WTC11 (cell line): ENCODE results near the gene ZNF407. TPM values are rescaled to one million over a fixed set of nuclear protein-coding genes. Genes with fewer than 3 reads are reported as not detected.

ENCODE experiments used
- ATF1 ChIP-seq: sonication (generic); formaldehyde crosslinking; IDR thresholded peaks from 2 replicates; pipeline ENCODE4 v1.8.1; 2023; ENCODE audit warnings: mild to moderate bottlenecking, moderate library complexity, missing genetic modification reagents
- FOXP1 ChIP-seq: sonication (generic); formaldehyde crosslinking; IDR thresholded peaks from 2 replicates; pipeline ENCODE4 v1.8.0; 2022; ENCODE audit warnings: missing genetic modification reagents, mild to moderate bottlenecking, moderate library complexity, borderline replicate concordance
- GABPB1 ChIP-seq: sonication (generic); formaldehyde crosslinking; IDR thresholded peaks from 2 replicates; pipeline ENCODE4 v1.8.1; 2023; ENCODE audit warnings: mild to moderate bottlenecking, missing genetic modification reagents
- GRHL2 ChIP-seq: fragments of 250-450 bp; sonication (Bioruptor Pico); IDR thresholded peaks from 2 replicates; pipeline ENCODE4 v1.8.0; 2022; ENCODE audit warnings: mild to moderate bottlenecking, moderate library complexity; ENCODE audit not compliant: insufficient replicate concordance, severe bottlenecking
- NR3C1 ChIP-seq: sonication (generic); formaldehyde crosslinking; conservative IDR thresholded peaks from 2 replicates; pipeline ENCODE4 v1.8.1; 2023; ENCODE audit warnings: low read depth, mild to moderate bottlenecking, missing genetic modification reagents
- PRRX2 ChIP-seq: fragments of 250-450 bp; sonication (Bioruptor Pico); IDR thresholded peaks from 2 replicates; pipeline ENCODE4 v1.8.0; 2021; ENCODE audit warnings: mild to moderate bottlenecking
- RELA ChIP-seq: sonication (generic); formaldehyde crosslinking; IDR thresholded peaks from 2 replicates; pipeline ENCODE4 v1.8.1; 2022; ENCODE audit warnings: missing genetic modification reagents, mild to moderate bottlenecking, borderline replicate concordance
- RORB ChIP-seq: fragments of 250-450 bp; sonication (Bioruptor Pico); IDR thresholded peaks from 2 replicates; pipeline ENCODE4 v1.9.0; 2021; ENCODE audit warnings: mild to moderate bottlenecking
- SOX15 ChIP-seq: fragments of 250-450 bp; sonication (Bioruptor Pico); IDR thresholded peaks from 2 replicates; pipeline ENCODE4 v1.9.0; 2021; ENCODE audit warnings: mild to moderate bottlenecking
- TCF7 ChIP-seq: sonication (generic); formaldehyde crosslinking; IDR thresholded peaks from 2 replicates; pipeline ENCODE4 v1.8.0; 2022; ENCODE audit warnings: mild to moderate bottlenecking, low read depth, missing genetic modification reagents, moderate library complexity
- TEAD1 ChIP-seq: sonication (generic); formaldehyde crosslinking; IDR thresholded peaks from 2 replicates; pipeline ENCODE4 v1.8.0; 2022; ENCODE audit warnings: mild to moderate bottlenecking, missing genetic modification reagents
- ZNF138 ChIP-seq: sonication (generic); formaldehyde crosslinking; conservative IDR thresholded peaks from 2 replicates; pipeline ENCODE4 v1.8.1; 2022; ENCODE audit warnings: mild to moderate bottlenecking, moderate library complexity, missing genetic modification reagents
- ZNF317 ChIP-seq: sonication (generic); formaldehyde crosslinking; IDR thresholded peaks from 2 replicates; pipeline ENCODE4 v1.8.1; 2023; ENCODE audit warnings: low read depth, mild to moderate bottlenecking, moderate library complexity, missing genetic modification reagents, borderline replicate concordance
- total RNA-seq: library from RNA; stranded (reverse); gene quantifications from 3 replicates; pipeline ENCODE4 v1.2.3, GENCODE V29; 2021
- TF ChIP-seq, protein P1 (sequence below): fragments of 250-450 bp; sonication (Bioruptor Pico); IDR thresholded peaks from 2 replicates; pipeline ENCODE4 v2.1.2; 2022; ENCODE audit warnings: mild to moderate bottlenecking, moderate library complexity
- TF ChIP-seq, protein P2 (sequence below): sonication (generic); formaldehyde crosslinking; IDR thresholded peaks from 2 replicates; pipeline ENCODE4 v1.8.1; 2023; ENCODE audit warnings: mild to moderate bottlenecking, missing genetic modification reagents
- TF ChIP-seq, protein P3 (sequence below): sonication (generic); formaldehyde crosslinking; IDR thresholded peaks from 2 replicates; pipeline ENCODE4 v1.8.0; 2022; ENCODE audit warnings: mild to moderate bottlenecking, missing genetic modification reagents
- TF ChIP-seq, protein P4 (sequence below): fragments of 250-450 bp; sonication (Bioruptor Pico); IDR thresholded peaks from 2 replicates; pipeline ENCODE4 v1.9.0; 2021; ENCODE audit warnings: mild to moderate bottlenecking
- TF ChIP-seq, protein P5 (sequence below): sonication (generic); formaldehyde crosslinking; IDR thresholded peaks from 2 replicates; pipeline ENCODE4 v1.8.1; 2023; ENCODE audit warnings: mild to moderate bottlenecking, missing genetic modification reagents, moderate library complexity
- TF ChIP-seq, protein P6 (sequence below): sonication (generic); formaldehyde crosslinking; IDR thresholded peaks from 2 replicates; pipeline ENCODE4 v1.8.1; 2023; ENCODE audit warnings: mild to moderate bottlenecking, missing genetic modification reagents
- TF ChIP-seq, protein P7 (sequence below): sonication (generic); formaldehyde crosslinking; IDR thresholded peaks from 2 replicates; pipeline ENCODE4 v1.8.1; 2023; ENCODE audit warnings: mild to moderate bottlenecking, missing genetic modification reagents, borderline replicate concordance
- TF ChIP-seq, protein P8 (sequence below): fragments of 250-450 bp; sonication (Bioruptor Pico); IDR thresholded peaks from 2 replicates; pipeline ENCODE4 v1.9.0; 2021; ENCODE audit warnings: mild to moderate bottlenecking, borderline replicate concordance

The ZNF407 gene
- total RNA-seq, 1 experiment from 2014 or later = 6.5 TPM

DNA sequence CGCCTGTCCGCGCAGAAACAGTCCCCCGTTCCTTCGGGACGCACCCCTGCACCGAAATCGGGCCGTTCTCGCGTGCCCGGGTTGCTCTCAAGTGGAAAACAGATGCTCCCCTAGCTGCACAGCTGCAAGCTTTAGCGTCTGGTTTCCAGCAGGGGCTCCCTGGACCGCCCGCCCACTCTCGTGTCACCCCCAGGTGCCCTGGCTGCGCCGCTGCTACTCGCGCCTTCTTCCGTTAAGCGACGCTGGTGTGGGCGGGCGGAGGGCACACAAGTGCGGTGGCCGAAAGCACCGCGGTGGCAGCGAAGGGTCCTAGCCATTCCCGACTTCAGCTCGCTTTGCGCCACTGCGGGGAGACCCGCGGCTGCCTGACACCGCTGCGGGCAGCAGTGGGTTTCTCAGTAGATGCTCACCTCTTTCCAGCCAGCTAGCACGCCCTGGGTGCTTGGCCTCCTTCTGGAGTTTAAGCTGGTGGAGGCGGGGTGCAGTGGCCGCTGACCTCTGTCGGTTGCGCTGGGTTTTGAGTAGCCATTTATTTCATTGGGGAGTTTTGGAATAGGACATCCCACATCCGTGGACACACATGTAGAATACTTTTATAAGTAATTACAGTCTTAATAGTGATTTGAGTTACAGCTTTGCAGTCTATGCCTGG lies 806 bp downstream of the ZNF407 start (continued):
- TF ChIP-seq ATF1 (CRISPR knock-in tag) = no peak
- TF ChIP-seq NR3C1 (CRISPR knock-in tag) = no peak
- no peak for TF ChIP-seq PRRX2 (CRISPR knock-in tag)
- TF ChIP-seq, protein P1, sequence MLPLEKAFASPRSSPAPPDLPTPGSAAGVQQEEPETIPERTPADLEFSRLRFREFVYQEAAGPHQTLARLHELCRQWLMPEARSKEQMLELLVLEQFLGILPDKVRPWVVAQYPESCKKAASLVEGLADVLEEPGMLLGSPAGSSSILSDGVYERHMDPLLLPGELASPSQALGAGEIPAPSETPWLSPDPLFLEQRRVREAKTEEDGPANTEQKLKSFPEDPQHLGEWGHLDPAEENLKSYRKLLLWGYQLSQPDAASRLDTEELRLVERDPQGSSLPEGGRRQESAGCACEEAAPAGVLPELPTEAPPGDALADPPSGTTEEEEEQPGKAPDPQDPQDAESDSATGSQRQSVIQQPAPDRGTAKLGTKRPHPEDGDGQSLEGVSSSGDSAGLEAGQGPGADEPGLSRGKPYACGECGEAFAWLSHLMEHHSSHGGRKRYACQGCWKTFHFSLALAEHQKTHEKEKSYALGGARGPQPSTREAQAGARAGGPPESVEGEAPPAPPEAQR = no peak
- TF ChIP-seq, protein P2, sequence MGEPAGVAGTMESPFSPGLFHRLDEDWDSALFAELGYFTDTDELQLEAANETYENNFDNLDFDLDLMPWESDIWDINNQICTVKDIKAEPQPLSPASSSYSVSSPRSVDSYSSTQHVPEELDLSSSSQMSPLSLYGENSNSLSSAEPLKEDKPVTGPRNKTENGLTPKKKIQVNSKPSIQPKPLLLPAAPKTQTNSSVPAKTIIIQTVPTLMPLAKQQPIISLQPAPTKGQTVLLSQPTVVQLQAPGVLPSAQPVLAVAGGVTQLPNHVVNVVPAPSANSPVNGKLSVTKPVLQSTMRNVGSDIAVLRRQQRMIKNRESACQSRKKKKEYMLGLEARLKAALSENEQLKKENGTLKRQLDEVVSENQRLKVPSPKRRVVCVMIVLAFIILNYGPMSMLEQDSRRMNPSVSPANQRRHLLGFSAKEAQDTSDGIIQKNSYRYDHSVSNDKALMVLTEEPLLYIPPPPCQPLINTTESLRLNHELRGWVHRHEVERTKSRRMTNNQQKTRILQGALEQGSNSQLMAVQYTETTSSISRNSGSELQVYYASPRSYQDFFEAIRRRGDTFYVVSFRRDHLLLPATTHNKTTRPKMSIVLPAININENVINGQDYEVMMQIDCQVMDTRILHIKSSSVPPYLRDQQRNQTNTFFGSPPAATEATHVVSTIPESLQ = no peak
- TF ChIP-seq, protein P3, sequence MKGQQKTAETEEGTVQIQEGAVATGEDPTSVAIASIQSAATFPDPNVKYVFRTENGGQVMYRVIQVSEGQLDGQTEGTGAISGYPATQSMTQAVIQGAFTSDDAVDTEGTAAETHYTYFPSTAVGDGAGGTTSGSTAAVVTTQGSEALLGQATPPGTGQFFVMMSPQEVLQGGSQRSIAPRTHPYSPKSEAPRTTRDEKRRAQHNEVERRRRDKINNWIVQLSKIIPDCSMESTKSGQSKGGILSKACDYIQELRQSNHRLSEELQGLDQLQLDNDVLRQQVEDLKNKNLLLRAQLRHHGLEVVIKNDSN = 0 out of 2 replicates have a peak, but pooled peaks have one; percentile 12
- no peak for TF ChIP-seq ZNF317 (CRISPR knock-in tag)
- 0 out of 2 replicates have a peak, but pooled peaks have one; percentile 62 for TF ChIP-seq TEAD1 (CRISPR knock-in tag)
- TF ChIP-seq FOXP1 (CRISPR knock-in tag) = peak; percentile 85; the same call in 1 of the 2 replicates
- TF ChIP-seq RORB (CRISPR knock-in tag) = no peak
- TF ChIP-seq, protein P4, sequence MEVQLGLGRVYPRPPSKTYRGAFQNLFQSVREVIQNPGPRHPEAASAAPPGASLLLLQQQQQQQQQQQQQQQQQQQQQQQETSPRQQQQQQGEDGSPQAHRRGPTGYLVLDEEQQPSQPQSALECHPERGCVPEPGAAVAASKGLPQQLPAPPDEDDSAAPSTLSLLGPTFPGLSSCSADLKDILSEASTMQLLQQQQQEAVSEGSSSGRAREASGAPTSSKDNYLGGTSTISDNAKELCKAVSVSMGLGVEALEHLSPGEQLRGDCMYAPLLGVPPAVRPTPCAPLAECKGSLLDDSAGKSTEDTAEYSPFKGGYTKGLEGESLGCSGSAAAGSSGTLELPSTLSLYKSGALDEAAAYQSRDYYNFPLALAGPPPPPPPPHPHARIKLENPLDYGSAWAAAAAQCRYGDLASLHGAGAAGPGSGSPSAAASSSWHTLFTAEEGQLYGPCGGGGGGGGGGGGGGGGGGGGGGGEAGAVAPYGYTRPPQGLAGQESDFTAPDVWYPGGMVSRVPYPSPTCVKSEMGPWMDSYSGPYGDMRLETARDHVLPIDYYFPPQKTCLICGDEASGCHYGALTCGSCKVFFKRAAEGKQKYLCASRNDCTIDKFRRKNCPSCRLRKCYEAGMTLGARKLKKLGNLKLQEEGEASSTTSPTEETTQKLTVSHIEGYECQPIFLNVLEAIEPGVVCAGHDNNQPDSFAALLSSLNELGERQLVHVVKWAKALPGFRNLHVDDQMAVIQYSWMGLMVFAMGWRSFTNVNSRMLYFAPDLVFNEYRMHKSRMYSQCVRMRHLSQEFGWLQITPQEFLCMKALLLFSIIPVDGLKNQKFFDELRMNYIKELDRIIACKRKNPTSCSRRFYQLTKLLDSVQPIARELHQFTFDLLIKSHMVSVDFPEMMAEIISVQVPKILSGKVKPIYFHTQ (CRISPR knock-in tag) = no peak
- TF ChIP-seq RELA (CRISPR knock-in tag) = no peak
- TF ChIP-seq TCF7 (CRISPR knock-in tag) = 0 out of 2 replicates have a peak, but pooled peaks have one; percentile 40
- no peak for TF ChIP-seq GABPB1 (CRISPR knock-in tag)
- no peak for TF ChIP-seq GRHL2 (CRISPR knock-in tag)
- TF ChIP-seq, protein P5, sequence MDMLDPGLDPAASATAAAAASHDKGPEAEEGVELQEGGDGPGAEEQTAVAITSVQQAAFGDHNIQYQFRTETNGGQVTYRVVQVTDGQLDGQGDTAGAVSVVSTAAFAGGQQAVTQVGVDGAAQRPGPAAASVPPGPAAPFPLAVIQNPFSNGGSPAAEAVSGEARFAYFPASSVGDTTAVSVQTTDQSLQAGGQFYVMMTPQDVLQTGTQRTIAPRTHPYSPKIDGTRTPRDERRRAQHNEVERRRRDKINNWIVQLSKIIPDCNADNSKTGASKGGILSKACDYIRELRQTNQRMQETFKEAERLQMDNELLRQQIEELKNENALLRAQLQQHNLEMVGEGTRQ = no peak
- TF ChIP-seq, protein P6, sequence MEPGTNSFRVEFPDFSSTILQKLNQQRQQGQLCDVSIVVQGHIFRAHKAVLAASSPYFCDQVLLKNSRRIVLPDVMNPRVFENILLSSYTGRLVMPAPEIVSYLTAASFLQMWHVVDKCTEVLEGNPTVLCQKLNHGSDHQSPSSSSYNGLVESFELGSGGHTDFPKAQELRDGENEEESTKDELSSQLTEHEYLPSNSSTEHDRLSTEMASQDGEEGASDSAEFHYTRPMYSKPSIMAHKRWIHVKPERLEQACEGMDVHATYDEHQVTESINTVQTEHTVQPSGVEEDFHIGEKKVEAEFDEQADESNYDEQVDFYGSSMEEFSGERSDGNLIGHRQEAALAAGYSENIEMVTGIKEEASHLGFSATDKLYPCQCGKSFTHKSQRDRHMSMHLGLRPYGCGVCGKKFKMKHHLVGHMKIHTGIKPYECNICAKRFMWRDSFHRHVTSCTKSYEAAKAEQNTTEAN = peak; percentile 85
- no peak for TF ChIP-seq ZNF138 (CRISPR knock-in tag)
- TF ChIP-seq SOX15 (CRISPR knock-in tag) = no peak
- TF ChIP-seq, protein P7, sequence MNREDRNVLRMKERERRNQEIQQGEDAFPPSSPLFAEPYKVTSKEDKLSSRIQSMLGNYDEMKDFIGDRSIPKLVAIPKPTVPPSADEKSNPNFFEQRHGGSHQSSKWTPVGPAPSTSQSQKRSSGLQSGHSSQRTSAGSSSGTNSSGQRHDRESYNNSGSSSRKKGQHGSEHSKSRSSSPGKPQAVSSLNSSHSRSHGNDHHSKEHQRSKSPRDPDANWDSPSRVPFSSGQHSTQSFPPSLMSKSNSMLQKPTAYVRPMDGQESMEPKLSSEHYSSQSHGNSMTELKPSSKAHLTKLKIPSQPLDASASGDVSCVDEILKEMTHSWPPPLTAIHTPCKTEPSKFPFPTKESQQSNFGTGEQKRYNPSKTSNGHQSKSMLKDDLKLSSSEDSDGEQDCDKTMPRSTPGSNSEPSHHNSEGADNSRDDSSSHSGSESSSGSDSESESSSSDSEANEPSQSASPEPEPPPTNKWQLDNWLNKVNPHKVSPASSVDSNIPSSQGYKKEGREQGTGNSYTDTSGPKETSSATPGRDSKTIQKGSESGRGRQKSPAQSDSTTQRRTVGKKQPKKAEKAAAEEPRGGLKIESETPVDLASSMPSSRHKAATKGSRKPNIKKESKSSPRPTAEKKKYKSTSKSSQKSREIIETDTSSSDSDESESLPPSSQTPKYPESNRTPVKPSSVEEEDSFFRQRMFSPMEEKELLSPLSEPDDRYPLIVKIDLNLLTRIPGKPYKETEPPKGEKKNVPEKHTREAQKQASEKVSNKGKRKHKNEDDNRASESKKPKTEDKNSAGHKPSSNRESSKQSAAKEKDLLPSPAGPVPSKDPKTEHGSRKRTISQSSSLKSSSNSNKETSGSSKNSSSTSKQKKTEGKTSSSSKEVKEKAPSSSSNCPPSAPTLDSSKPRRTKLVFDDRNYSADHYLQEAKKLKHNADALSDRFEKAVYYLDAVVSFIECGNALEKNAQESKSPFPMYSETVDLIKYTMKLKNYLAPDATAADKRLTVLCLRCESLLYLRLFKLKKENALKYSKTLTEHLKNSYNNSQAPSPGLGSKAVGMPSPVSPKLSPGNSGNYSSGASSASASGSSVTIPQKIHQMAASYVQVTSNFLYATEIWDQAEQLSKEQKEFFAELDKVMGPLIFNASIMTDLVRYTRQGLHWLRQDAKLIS (CRISPR knock-in tag) = no peak
- TF ChIP-seq, protein P8, sequence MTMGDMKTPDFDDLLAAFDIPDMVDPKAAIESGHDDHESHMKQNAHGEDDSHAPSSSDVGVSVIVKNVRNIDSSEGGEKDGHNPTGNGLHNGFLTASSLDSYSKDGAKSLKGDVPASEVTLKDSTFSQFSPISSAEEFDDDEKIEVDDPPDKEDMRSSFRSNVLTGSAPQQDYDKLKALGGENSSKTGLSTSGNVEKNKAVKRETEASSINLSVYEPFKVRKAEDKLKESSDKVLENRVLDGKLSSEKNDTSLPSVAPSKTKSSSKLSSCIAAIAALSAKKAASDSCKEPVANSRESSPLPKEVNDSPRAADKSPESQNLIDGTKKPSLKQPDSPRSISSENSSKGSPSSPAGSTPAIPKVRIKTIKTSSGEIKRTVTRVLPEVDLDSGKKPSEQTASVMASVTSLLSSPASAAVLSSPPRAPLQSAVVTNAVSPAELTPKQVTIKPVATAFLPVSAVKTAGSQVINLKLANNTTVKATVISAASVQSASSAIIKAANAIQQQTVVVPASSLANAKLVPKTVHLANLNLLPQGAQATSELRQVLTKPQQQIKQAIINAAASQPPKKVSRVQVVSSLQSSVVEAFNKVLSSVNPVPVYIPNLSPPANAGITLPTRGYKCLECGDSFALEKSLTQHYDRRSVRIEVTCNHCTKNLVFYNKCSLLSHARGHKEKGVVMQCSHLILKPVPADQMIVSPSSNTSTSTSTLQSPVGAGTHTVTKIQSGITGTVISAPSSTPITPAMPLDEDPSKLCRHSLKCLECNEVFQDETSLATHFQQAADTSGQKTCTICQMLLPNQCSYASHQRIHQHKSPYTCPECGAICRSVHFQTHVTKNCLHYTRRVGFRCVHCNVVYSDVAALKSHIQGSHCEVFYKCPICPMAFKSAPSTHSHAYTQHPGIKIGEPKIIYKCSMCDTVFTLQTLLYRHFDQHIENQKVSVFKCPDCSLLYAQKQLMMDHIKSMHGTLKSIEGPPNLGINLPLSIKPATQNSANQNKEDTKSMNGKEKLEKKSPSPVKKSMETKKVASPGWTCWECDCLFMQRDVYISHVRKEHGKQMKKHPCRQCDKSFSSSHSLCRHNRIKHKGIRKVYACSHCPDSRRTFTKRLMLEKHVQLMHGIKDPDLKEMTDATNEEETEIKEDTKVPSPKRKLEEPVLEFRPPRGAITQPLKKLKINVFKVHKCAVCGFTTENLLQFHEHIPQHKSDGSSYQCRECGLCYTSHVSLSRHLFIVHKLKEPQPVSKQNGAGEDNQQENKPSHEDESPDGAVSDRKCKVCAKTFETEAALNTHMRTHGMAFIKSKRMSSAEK = no peak
